Measurements from ENCODE around the gene OR2V1. TPM values are rescaled to one million over a fixed set of nuclear protein-coding genes. Genes with fewer than 3 reads are reported as not detected.

Gene OR2V1
- polyA plus RNA-seq, 1 donor: not detected

GRCh38 chr5:181092428-181092827, 38.5 kb downstream of the OR2V1 start:
- Histone ChIP-seq H3K27ac (ENCODE audit: low read length) (no peak overlapping the region), H3K36me3 (ENCODE audit: control insufficient read depth, insufficient read depth, low read length) (no peaks in the 10 kb centered on the region), H3K27me3 (ENCODE audit: control insufficient read depth, insufficient read depth, low read length) (peaks cover 6% of the 10 kb centered on the region), H3K9me3 (ENCODE audit: control insufficient read depth, low read depth, low read length) (no peaks in the 10 kb centered on the region), H3K4me3 (ENCODE audit: low read length) (no peak overlapping the region), H3K4me1 (ENCODE audit: control insufficient read depth, insufficient read depth, low read length) (no peaks in the 10 kb centered on the region)
- no CpG with 5 or more reads among the region's 7 CpGs for WGBS (ENCODE audit: insufficient coverage, low lambda C conversion rate)
- no peak for DNase-seq

- H3K36me3 ChIP-seq (ENCODE audit: control insufficient read depth, insufficient read depth, low read length): no peaks in the 10 kb centered on the region
- no peak overlapping the region for H3K4me3 ChIP-seq (ENCODE audit: low read length)
- H3K27me3 ChIP-seq (ENCODE audit: control insufficient read depth, insufficient read depth, low read length): peaks cover 11% of the 10 kb centered on the region
- WGBS (ENCODE audit: insufficient coverage, low lambda C conversion rate): no CpG with 5 or more reads among the region's 10 CpGs
- H3K4me1 ChIP-seq (ENCODE audit: control insufficient read depth, insufficient read depth, low read length): no peaks in the 10 kb centered on the region
- no peak overlapping the region for H3K27ac ChIP-seq (ENCODE audit: low read length)
- DNase-seq: no peak
- no peaks in the 10 kb centered on the region for H3K9me3 ChIP-seq (ENCODE audit: control insufficient read depth, low read depth, low read length)
Measured at GRCh38 chr5:181088289-181088688, 42.7 kb downstream of the OR2V1 start.

GRCh38 chr5:181087309-181087708, 43.7 kb downstream of the OR2V1 start:
- WGBS (ENCODE audit: insufficient coverage, low lambda C conversion rate): no CpG with 5 or more reads among the region's 10 CpGs
- Histone ChIP-seq H3K27ac (ENCODE audit: low read length) (no peak overlapping the region), H3K4me3 (ENCODE audit: low read length) (no peak overlapping the region), H3K36me3 (ENCODE audit: control insufficient read depth, insufficient read depth, low read length) (no peaks in the 10 kb centered on the region), H3K27me3 (ENCODE audit: control insufficient read depth, insufficient read depth, low read length) (peaks cover 12% of the 10 kb centered on the region), H3K4me1 (ENCODE audit: control insufficient read depth, insufficient read depth, low read length) (no peaks in the 10 kb centered on the region), H3K9me3 (ENCODE audit: control insufficient read depth, low read depth, low read length) (no peaks in the 10 kb centered on the region)
- DNase-seq: no peak

- no peak overlapping the region for H3K4me3 ChIP-seq (ENCODE audit: low read length)
- H3K4me1 ChIP-seq (ENCODE audit: control insufficient read depth, insufficient read depth, low read length): no peaks in the 10 kb centered on the region
- no peaks in the 10 kb centered on the region for H3K36me3 ChIP-seq (ENCODE audit: control insufficient read depth, insufficient read depth, low read length)
- no peak for DNase-seq
- peaks cover 12% of the 10 kb centered on the region for H3K27me3 ChIP-seq (ENCODE audit: control insufficient read depth, insufficient read depth, low read length)
- H3K9me3 ChIP-seq (ENCODE audit: control insufficient read depth, low read depth, low read length): no peaks in the 10 kb centered on the region
- no peak overlapping the region for H3K27ac ChIP-seq (ENCODE audit: low read length)
- WGBS (ENCODE audit: insufficient coverage, low lambda C conversion rate): no CpG with 5 or more reads among the region's 7 CpGs
Measured at GRCh38 chr5:181086884-181087205, 44.1 kb downstream of the OR2V1 start.

GRCh38 chr5:181086026-181086883, 44.7 kb downstream of the OR2V1 start:
- no CpG with 5 or more reads among the region's 17 CpGs for WGBS (ENCODE audit: insufficient coverage, low lambda C conversion rate)
- H3K4me1 ChIP-seq (ENCODE audit: control insufficient read depth, insufficient read depth, low read length): no peaks in the 10 kb centered on the region

GRCh38 chr5:181084621-181085195, 46.3 kb downstream of the OR2V1 start:
- H3K27me3 ChIP-seq (ENCODE audit: control insufficient read depth, insufficient read depth, low read length): peaks cover 18% of the 10 kb centered on the region
- H3K4me3 ChIP-seq (ENCODE audit: low read length): no peak overlapping the region
- DNase-seq: no peak
- H3K36me3 ChIP-seq (ENCODE audit: control insufficient read depth, insufficient read depth, low read length): no peaks in the 10 kb centered on the region
- no peaks in the 10 kb centered on the region for H3K9me3 ChIP-seq (ENCODE audit: control insufficient read depth, low read depth, low read length)
- no peaks in the 10 kb centered on the region for H3K4me1 ChIP-seq (ENCODE audit: control insufficient read depth, insufficient read depth, low read length)
- H3K27ac ChIP-seq (ENCODE audit: low read length): no peak overlapping the region
- WGBS (ENCODE audit: insufficient coverage, low lambda C conversion rate): 57% methylated on average over 7 of the region's 18 CpGs

More at GRCh38 chr5:181086026-181086883, 44.7 kb downstream of the OR2V1 start:
- H3K27ac ChIP-seq (ENCODE audit: low read length): no peak overlapping the region
- no peaks in the 10 kb centered on the region for H3K9me3 ChIP-seq (ENCODE audit: control insufficient read depth, low read depth, low read length)
- no peaks in the 10 kb centered on the region for H3K36me3 ChIP-seq (ENCODE audit: control insufficient read depth, insufficient read depth, low read length)
- peaks cover 17% of the 10 kb centered on the region for H3K27me3 ChIP-seq (ENCODE audit: control insufficient read depth, insufficient read depth, low read length)
- no peak for DNase-seq
- H3K4me3 ChIP-seq (ENCODE audit: low read length): no peak overlapping the region

GRCh38 chr5:181081989-181082388, 49.0 kb downstream of the OR2V1 start:
- H3K27ac ChIP-seq (ENCODE audit: low read length): no peak overlapping the region
- no peaks in the 10 kb centered on the region for H3K9me3 ChIP-seq (ENCODE audit: control insufficient read depth, low read depth, low read length)
- peaks cover 18% of the 10 kb centered on the region for H3K27me3 ChIP-seq (ENCODE audit: control insufficient read depth, insufficient read depth, low read length)
- H3K4me1 ChIP-seq (ENCODE audit: control insufficient read depth, insufficient read depth, low read length): no peaks in the 10 kb centered on the region
- no peaks in the 10 kb centered on the region for H3K36me3 ChIP-seq (ENCODE audit: control insufficient read depth, insufficient read depth, low read length)
- DNase-seq: no peak
- no peak overlapping the region for H3K4me3 ChIP-seq (ENCODE audit: low read length)

- Histone ChIP-seq H3K36me3 (ENCODE audit: control insufficient read depth, insufficient read depth, low read length) (no peaks in the 10 kb centered on the region), H3K4me1 (ENCODE audit: control insufficient read depth, insufficient read depth, low read length) (no peaks in the 10 kb centered on the region), H3K27me3 (ENCODE audit: control insufficient read depth, insufficient read depth, low read length) (peaks cover 18% of the 10 kb centered on the region), H3K4me3 (ENCODE audit: low read length) (no peak overlapping the region), H3K27ac (ENCODE audit: low read length) (no peak overlapping the region), H3K9me3 (ENCODE audit: control insufficient read depth, low read depth, low read length) (peaks cover 4% of the 10 kb centered on the region)
- no peak for DNase-seq
Measured at GRCh38 chr5:181076920-181077319, 54.0 kb downstream of the OR2V1 start.

Other genes with a start within 250 kb of the OR2V1 start
- 135 TPM for gene BTNL8, start 232.0 kb downstream of the OR2V1 start, polyA plus RNA-seq
- 158 TPM for gene BTNL3, start 142.3 kb downstream of the OR2V1 start, polyA plus RNA-seq
- gene BTNL9, start 90.9 kb downstream of the OR2V1 start, polyA plus RNA-seq: 11.6 TPM
- gene OR2V2, start 16.4 kb upstream of the OR2V1 start, polyA plus RNA-seq: not detected
- gene TRIM7, start 74.0 kb upstream of the OR2V1 start, polyA plus RNA-seq: 0.61 TPM
- 22.4 TPM for gene TRIM41, start 92.1 kb upstream of the OR2V1 start, polyA plus RNA-seq
- 3,389 TPM for gene RACK1, start 112.7 kb upstream of the OR2V1 start, polyA plus RNA-seq
- 33.0 TPM for gene TRIM52, start 130.0 kb upstream of the OR2V1 start, polyA plus RNA-seq
- 0.07 TPM for gene OR4F3, start 236.1 kb upstream of the OR2V1 start, polyA plus RNA-seq

Measured in large intestine (tissue), 3 donors.